Pancreas (tissue), 10 donors: Measurements from ENCODE around the gene FBXO46. TPM values are rescaled to one million over a fixed set of nuclear protein-coding genes. Genes with fewer than 3 reads are reported as not detected.
"Not testable (repeated sequence)": the region's sequence is repeated elsewhere in the genome, so short reads cannot be mapped to it uniquely, and the experiment has no call there.

Experiments used
- ATAC-seq, 4 donors: fragments of 200-7000 bp; cut with Tn5 transposase; one replicate each; pipeline versions ENCODE4 v1.8.0 to v1.9.1; 2020; ENCODE audit warnings: mild to moderate bottlenecking in 4 of 4, moderate library complexity in 4 of 4
- DNase-seq, 6 donors: peaks; one replicate each; pipeline ENCODE4 v3.0.0-alpha.2; 2020
- FAIRE-seq: peaks from 2 replicates; lab custom pipeline; 2012; peaks lifted over from hg19 to GRCh38; lab: Jason Lieb, UNC
- H3K27ac ChIP-seq, 4 donors: fragments of 200-600 bp; sonication (generic); 1 replicate in 3 of 4; 2 replicates in 1 of 4; pipeline versions ENCODE4 v1.5.0 to v1.8.0; 2020
- H3K27me3 ChIP-seq, 4 donors: fragments of 200-600 bp; one replicate each; pipeline ENCODE4 v1.8.0; 2021
- H3K36me3 ChIP-seq, 3 donors: fragments of 200-600 bp; sonication (generic) in 1 of 3; one replicate each; pipeline versions ENCODE4 v1.5.0 to v1.8.0; 2020 to 2021
- H3K4me1 ChIP-seq, 3 donors: fragments of 200-600 bp; one replicate each; pipeline ENCODE4 v1.8.0; 2021
- H3K4me3 ChIP-seq, 4 donors: fragments of 200-600 bp; sonication (generic) in 2 of 4; one replicate each; pipeline versions ENCODE4 v1.5.0 to v1.8.0; 2020 to 2021
- H3K9me3 ChIP-seq, 4 donors: fragments of 200-600 bp; one replicate each; pipeline ENCODE4 v1.8.0; 2021
- CTCF ChIP-seq, 4 donors: fragments of 200-600 bp; sonication (generic) in 3 of 4; IDR thresholded peaks; one replicate each; pipeline versions ENCODE4 v1.5.0 to v1.8.0; 2021; ENCODE audit warnings: antibody characterized with exemption in 4 of 4
- WGBS, 2 donors: extraction: QIAGEN DNeasy Blood & Tissue Kit; methylation state at CpG; one replicate each; pipeline ENCODE4 v1.1.7; 2013; 5-methylcytosine and 5-hydroxymethylcytosine counted together
- intact Hi-C, 3 donors: fragments of 100-400 bp; cut with DNase I; formaldehyde crosslinking; loops; one replicate each; pipeline versions ENCODE4 v1.11.1 to v1.14.2; 2022
- polyA plus RNA-seq, 2 donors: library from polyadenylated mRNA; stranded (reverse); fragments of 200-250 nt; gene quantifications; one replicate each; pipeline ENCODE4 v1.2.3, GENCODE V29; 2013
- total RNA-seq, 6 donors: library from RNA; stranded (reverse); fragmentation: NEBNext Ultra II Directional in 4 of 6; extraction: Animal tissue kit (Norgen Biotek cat#: 25700) in 4 of 6; gene quantifications; one replicate each; pipeline versions ENCODE4 v1.2.1 to v1.2.4, GENCODE V29; 2021 to 2023
- donor health status: healthy with polysubstance abuse.
- donor health status: DM: no; HTN: no; CAD: no; lungs with moderate emphysema.
- donor health status: DM: no; HTN: no; CAD: no.
- donor health status: control.
- donor health status: control.
- donor health status: Bipolar disorder and iron deficiency.
- donor health status: DM: yes; HTN: yes; CAD: no.
- donor health status: DM: no; HTN: no; CAD: no.
- donor health status: DM: no; HTN: no; CAD: no.
- donor health status: DM: yes; HTN: yes; CAD: no.

FBXO46 gene
- total and polyA plus RNA-seq, 8 donors: 6.7 to 11.3 (median 9.5) TPM

- no peak for FAIRE-seq
- no peaks in the 10 kb centered on the region for H3K4me1 ChIP-seq
- H3K36me3 ChIP-seq: no peaks in the 10 kb centered on the region
- no peak for ATAC-seq
- H3K9me3 ChIP-seq: no peaks in the 10 kb centered on the region
- intact Hi-C loops: no loop called here
- 78 to 85% methylated on average over 9 of the region's 9 CpGs for WGBS, 2 donors
- no peak for DNase-seq
- no peak overlapping the region for H3K27ac ChIP-seq
- H3K27me3 ChIP-seq: no peaks in the 10 kb centered on the region
- TF ChIP-seq CTCF (IDR thresholded peaks at IDR 0.05): no peak
- no peak overlapping the region for H3K4me3 ChIP-seq
Observed at GRCh38 chr19:45758921-45759320, 28.2 kb upstream of the FBXO46 start.

GRCh38 chr19:45757695-45758094, 27.0 kb upstream of the FBXO46 start:
- no peak for ATAC-seq
- intact Hi-C loops: no loop called here

GRCh38 chr19:45754323-45754722, 23.6 kb upstream of the FBXO46 start:
- WGBS, 2 donors: 88 to 93% methylated on average over 8 of the region's 8 CpGs
- no peak for FAIRE-seq

More at GRCh38 chr19:45757695-45758094, 27.0 kb upstream of the FBXO46 start:
- no peaks in the 10 kb centered on the region for H3K27me3 ChIP-seq
- H3K36me3 ChIP-seq: no peaks in the 10 kb centered on the region
- FAIRE-seq (no peak), DNase-seq (no peak)
- TF ChIP-seq CTCF (IDR thresholded peaks at IDR 0.05): no peak
- H3K4me3 ChIP-seq: no peak overlapping the region
- WGBS, 2 donors: 80 to 84% methylated on average over 9 of the region's 9 CpGs
- H3K9me3 ChIP-seq: no peaks in the 10 kb centered on the region
- H3K27ac ChIP-seq: no peak overlapping the region
- H3K4me1 ChIP-seq: no peaks in the 10 kb centered on the region

GRCh38 chr19:45753548-45753947, 22.9 kb upstream of the FBXO46 start:
- Histone ChIP-seq H3K4me1 (no peaks in the 10 kb centered on the region), H3K27me3 (no peaks in the 10 kb centered on the region), H3K36me3 (no peaks in the 10 kb centered on the region), H3K27ac (no peak overlapping the region), H3K4me3 (no peak overlapping the region), H3K9me3 (no peaks in the 10 kb centered on the region)
- 63% methylated on average over 6 of the region's 6 CpGs for WGBS, 2 donors
- ATAC-seq (no peak), DNase-seq (no peak), FAIRE-seq (no peak)
- no peak for TF ChIP-seq CTCF (IDR thresholded peaks at IDR 0.05)
- intact Hi-C loops: no loop called here

More at GRCh38 chr19:45754323-45754722, 23.6 kb upstream of the FBXO46 start:
- DNase-seq (no peak), ATAC-seq (no peak)
- H3K4me3 ChIP-seq: no peak overlapping the region
- H3K27me3 ChIP-seq: no peaks in the 10 kb centered on the region
- no peak overlapping the region for H3K27ac ChIP-seq
- H3K36me3 ChIP-seq: no peaks in the 10 kb centered on the region
- no peaks in the 10 kb centered on the region for H3K4me1 ChIP-seq
- H3K9me3 ChIP-seq: no peaks in the 10 kb centered on the region
- intact Hi-C loops: no loop called here
- no peak for TF ChIP-seq CTCF (IDR thresholded peaks at IDR 0.05)

- Histone ChIP-seq H3K9me3 (no peaks in the 10 kb centered on the region), H3K27ac (no peak overlapping the region), H3K4me1 (no peaks in the 10 kb centered on the region), H3K36me3 (no peaks in the 10 kb centered on the region), H3K27me3 (no peaks in the 10 kb centered on the region), H3K4me3 (no peak overlapping the region)
- ATAC-seq: no peak
- 93 to 96% methylated on average over 12 of the region's 12 CpGs for WGBS, 2 donors
- intact Hi-C loops: no loop called here
- DNase-seq: no peak
- no peak for TF ChIP-seq CTCF (IDR thresholded peaks at IDR 0.05)
- FAIRE-seq: no peak
Observed at GRCh38 chr19:45752639-45753038, 21.9 kb upstream of the FBXO46 start.

GRCh38 chr19:45751483-45751882, 20.8 kb upstream of the FBXO46 start:
- 85 to 89% methylated on average over 10 of the region's 10 CpGs for WGBS, 2 donors
- H3K36me3 ChIP-seq, ATAC-seq, DNase-seq, H3K4me3 ChIP-seq, H3K27me3 ChIP-seq, H3K4me1 ChIP-seq, H3K27ac ChIP-seq, FAIRE-seq, intact Hi-C loops, H3K9me3 ChIP-seq: not testable (repeated sequence)
